Pulmonary artery endothelial cell (primary cell): ENCODE data around the gene THBS2. TPM values are rescaled to one million over a fixed set of nuclear protein-coding genes. Genes with fewer than 3 reads are reported as not detected.

Experiments used
- DNase-seq: peaks from one replicate; pipeline ENCODE4 v3.0.0-alpha.2; 2011; ENCODE audit warnings: low read depth, low spot score
- total RNA-seq: library from RNA; depleted of rRNA; stranded (reverse); fragments of >200 nt; gene quantifications from 2 replicates; pipeline ENCODE4 v1.2.3, GENCODE V29; 2014

Gene THBS2
- total RNA-seq, 1 donor from 2014 or later, result 7.9 TPM

GRCh38 chr6:169167581-169168301 is 85.9 kb downstream of the THBS2 start:
- DNase-seq, result peak; percentile 89

- DNase-seq, result no peak
These were observed 86.6 kb downstream of the THBS2 start for GRCh38 chr6:169166896-169167580.
